GM12865 (cell line): ENCODE measurements around the gene REPIN1.

Experiments
- DNase-seq: peaks from one replicate; pipeline ENCODE4 v3.0.0; 2010; ENCODE audit warnings: low read depth
- H3K4me3 ChIP-seq: 2 replicates; pipeline ENCODE4 v1.5.1; 2011; ENCODE audit warnings: mild to moderate bottlenecking, low read depth, low read length, control low read depth
- TF ChIP-seq, protein P1 (sequence below): IDR thresholded peaks from 2 replicates; pipeline ENCODE4 v1.5.1; 2011; ENCODE audit warnings: low read length, control low read depth, low read depth, inconsistent platforms; ENCODE audit not compliant: insufficient read depth; ENCODE audit errors: missing control alignments

REPIN1 gene

DNA sequence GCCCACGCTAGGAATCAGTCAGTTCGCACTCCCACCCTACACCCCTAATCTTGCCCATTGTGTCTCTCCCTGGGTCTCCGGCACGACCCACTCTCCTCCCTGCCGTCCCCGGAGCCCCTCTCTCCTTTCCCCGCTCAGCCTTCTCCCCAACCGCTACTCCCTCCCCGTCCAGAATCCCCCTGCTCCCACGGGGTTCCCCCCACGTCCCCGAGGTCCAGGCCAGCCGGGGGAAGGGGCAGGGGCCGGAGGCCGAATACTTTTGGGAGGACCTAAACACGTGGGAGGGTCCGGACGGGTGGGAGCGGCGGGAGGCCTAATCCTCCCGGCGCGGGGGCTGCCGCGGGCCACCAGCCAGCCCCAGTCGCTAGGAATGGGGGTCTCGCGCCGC, 27.8 kb upstream of the REPIN1 start:
- DNase-seq: no peak
- H3K4me3 ChIP-seq: no peak overlapping the region
- TF ChIP-seq, protein P1, sequence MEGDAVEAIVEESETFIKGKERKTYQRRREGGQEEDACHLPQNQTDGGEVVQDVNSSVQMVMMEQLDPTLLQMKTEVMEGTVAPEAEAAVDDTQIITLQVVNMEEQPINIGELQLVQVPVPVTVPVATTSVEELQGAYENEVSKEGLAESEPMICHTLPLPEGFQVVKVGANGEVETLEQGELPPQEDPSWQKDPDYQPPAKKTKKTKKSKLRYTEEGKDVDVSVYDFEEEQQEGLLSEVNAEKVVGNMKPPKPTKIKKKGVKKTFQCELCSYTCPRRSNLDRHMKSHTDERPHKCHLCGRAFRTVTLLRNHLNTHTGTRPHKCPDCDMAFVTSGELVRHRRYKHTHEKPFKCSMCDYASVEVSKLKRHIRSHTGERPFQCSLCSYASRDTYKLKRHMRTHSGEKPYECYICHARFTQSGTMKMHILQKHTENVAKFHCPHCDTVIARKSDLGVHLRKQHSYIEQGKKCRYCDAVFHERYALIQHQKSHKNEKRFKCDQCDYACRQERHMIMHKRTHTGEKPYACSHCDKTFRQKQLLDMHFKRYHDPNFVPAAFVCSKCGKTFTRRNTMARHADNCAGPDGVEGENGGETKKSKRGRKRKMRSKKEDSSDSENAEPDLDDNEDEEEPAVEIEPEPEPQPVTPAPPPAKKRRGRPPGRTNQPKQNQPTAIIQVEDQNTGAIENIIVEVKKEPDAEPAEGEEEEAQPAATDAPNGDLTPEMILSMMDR: no peak

DNA sequence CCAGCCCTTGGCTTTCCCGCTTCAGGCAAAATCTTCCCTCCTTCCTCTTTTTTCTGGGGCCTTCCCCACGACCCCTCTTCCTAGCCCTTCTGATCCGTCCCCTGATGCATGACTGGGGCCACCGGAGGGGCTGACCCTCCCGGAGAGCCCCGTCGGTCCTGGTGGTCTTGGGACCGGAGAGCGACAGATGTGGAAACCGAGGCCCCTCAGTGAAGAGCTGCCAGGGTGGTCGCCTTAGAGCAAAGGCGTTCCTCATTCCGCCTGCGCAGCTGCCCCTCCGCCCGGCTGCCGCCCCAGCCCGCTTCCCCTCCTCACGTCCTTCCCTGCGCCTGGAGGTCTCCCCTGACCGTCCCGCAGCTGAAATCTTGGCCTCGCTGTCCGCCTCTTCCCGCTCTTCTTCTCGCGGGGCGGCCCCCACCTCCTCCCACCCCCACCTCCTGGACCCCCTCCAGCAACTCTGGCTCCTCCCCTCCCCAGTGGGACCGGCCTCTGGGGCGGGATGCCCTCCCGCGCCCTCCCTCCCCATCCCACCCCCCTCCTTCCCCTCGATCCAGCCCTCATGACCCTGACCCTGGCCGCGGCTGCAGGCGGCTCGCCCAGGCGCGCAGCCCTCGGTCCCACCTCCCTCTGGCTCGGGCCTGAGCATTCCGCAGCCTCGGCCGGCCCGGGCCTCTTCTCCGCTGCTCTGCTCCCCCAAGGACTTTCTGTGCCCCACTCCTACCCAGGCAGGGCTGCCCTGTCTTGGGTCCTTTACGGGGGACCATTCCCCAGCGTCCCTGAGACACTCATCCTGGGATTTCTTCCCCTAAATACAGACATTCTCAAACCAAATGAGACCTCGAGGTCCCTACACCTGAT, 27.1 kb upstream of the REPIN1 start, which contains the start of gene RARRES2:
TSS of gene RARRES2 (minus strand) at position 367 of the 858 bp plus-strand sequence. CDS start 1,020 bp downstream, outside the sequence.
- no peak within 1 kb of the TSS for H3K4me3 ChIP-seq
- DNase-seq: no peak
- TF ChIP-seq, protein P1: no peak

DNA sequence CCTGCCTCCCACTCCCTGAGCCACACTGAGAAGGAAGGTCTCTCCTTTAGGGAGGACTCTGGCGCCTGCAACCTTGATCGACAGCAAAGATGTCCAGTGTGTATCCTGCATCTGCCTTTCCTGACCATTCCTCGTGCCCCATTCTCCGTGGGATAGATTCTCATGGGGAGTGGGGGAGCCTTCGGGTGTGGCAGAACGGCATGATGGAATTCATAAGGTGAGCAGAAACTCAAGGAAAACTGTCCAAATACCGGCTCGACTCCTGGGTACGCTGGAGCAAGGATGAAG, 26.6 kb upstream of the REPIN1 start:
- DNase-seq: no peak
- no peak overlapping the region for H3K4me3 ChIP-seq
- TF ChIP-seq, protein P1: no peak

DNA sequence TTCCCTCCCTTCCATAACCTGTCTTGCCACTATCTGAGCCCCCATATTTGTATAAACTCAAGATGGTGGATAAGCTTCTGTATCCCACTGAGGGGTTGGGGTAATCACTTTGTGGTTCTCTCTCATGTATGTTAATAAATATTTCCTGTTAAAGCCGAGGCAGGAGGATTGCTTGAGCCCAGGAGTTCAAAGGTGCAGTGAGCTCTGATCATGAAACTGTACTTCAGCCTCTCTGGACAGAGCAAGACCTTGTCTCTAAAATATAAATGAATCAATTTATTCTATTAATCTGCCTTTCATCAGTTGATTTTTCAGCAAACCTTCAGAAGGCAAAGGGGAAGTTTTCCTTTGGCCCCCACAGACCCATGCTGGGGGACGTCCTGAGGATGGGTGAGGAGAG, 25.4 kb upstream of the REPIN1 start:
- no peak overlapping the region for H3K4me3 ChIP-seq
- TF ChIP-seq, protein P1: no peak
- DNase-seq: no peak

DNA sequence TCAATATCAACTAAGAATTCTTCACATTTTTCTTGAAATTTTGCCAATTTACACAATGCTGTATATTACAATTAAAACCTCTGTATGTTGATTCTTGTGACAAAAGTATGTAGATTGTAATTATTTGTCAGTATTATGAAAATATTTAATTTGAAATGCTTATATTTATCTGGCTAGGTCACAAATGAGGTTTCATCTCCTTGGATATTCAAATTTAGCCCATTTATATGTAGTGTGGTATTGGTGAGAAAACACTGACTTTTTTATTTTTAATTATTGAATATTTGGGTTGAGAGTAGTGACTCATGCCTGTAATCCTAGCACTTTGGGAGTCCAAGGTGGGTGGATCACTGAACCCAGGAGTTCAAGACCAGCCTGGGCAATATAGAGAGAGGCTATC, 24.3 kb upstream of the REPIN1 start:
- TF ChIP-seq, protein P1: no peak
- no peak for DNase-seq
- no peak overlapping the region for H3K4me3 ChIP-seq

DNA sequence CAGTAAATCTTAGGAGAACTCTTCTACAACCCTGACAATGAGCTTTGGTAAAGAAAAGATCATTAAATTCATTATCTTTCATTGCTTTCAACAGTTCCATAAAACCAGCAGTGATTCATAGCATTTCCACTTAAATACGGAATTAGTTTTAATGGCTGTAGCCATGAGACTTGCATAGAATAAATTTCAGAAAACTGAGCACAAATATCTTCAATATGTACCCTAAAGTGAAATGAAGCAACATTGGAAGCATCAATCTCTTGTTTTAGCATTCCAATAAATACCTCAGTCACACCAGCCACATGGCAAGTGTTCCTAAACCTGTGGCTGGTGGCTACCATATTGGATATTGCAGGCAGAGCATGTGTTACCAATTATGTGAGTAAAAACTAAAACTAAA, 23.6 kb upstream of the REPIN1 start:
- no peak overlapping the region for H3K4me3 ChIP-seq
- DNase-seq: no peak
- TF ChIP-seq, protein P1: no peak

DNA sequence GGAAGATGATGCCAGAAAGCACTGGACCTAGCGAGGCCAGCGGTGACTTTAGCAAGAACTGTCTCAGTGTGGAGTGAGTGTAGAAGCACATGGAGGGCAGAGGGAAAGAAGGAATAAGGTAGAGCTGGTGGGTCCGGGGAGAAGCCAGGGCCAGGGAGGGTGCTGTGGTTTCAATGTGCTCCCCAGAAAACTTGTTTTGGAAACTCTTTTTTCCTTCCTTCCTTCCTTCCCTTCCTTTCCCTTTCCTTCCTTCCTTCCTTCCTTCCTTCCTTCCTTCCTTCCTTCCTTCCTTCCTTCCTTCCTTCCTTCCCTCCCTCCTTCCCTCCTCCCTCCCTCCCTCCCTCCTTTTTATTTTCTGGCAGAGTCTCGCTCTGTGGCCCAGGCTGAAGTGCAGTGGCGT, 21.7 kb upstream of the REPIN1 start:
- H3K4me3 ChIP-seq: no peak overlapping the region
- no peak for DNase-seq
- TF ChIP-seq, protein P1: no peak
